ENCODE results near the gene ECHDC3.
A peak's percentile ranks its signal among the peaks of the same experiment; 100 is the strongest.

The ECHDC3 gene

DNA sequence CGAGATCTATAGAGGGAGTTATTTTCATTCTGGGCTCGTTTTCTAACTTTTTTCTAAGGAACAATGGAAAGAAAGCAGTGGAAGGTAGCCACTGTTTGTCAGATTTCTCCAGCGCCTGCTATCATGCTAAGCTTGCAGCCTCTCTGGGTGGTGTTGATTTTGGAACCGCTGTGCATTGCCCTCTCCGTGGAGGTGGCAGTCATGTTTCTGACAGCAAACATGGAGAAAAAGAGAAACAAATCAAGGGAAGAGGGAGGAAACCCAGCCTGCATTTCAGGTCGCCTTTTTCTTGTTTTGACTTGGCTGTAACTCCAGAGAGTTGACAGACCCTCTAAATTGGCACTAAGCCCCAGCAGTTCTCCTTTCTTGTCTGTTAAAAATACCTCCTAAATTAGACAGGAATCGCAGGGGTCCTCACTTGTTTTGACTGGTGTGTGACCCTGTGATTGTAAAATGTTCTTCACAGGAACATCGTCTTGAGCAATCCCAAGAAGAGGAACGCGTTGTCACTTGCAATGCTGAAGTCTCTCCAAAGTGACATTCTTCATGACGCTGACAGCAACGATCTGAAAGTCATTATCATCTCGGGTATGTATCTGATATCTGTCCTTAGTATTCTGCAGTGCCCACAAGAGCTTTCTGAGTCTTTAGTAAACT, 4.8 kb downstream of the ECHDC3 start:
- Mint-ChIP-seq H3K4me3 (peak overlapping the region; percentile 21), H3K36me3 (ENCODE audit: low read depth) (peaks cover 11% of the 10 kb centered on the region), H3K9me3 (no peaks in the 10 kb centered on the region), H3K27me3 (peaks cover 3% of the 10 kb centered on the region), H3K27ac (no peak overlapping the region), H3K4me1 (ENCODE audit: low read depth) (peaks cover 52% of the 10 kb centered on the region)
- intact Hi-C loops (cut with micrococcal nuclease): no loop called here

DNA sequence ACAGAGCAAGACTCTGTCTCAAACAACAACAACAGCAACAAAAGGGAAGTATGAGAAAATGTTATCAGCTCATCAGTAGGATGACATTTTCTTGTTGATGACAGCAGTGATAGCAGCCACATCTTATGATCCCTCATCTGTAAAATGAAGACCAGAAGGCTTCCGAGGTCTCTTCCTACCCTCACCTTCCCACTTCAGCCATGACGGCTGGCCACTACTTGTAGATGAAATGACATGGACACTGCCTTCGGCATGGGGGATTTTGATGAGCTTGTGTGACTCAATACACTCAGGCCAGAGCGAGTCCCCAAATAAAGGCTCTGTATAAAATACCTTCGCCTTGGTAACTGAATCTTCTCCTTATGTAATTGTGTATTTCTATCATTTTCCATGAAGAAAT, 6.7 kb downstream of the ECHDC3 start:
- no peak overlapping the region for H3K4me3 Mint-ChIP-seq
- no peak overlapping the region for H3K27ac Mint-ChIP-seq
- intact Hi-C loops (cut with micrococcal nuclease): no loop called here
- H3K9me3 Mint-ChIP-seq: no peaks in the 10 kb centered on the region
- H3K4me1 Mint-ChIP-seq (ENCODE audit: low read depth): peaks cover 40% of the 10 kb centered on the region
- peaks cover 21% of the 10 kb centered on the region for H3K36me3 Mint-ChIP-seq (ENCODE audit: low read depth)
- no peaks in the 10 kb centered on the region for H3K27me3 Mint-ChIP-seq

GRCh38 chr10:11750420-11750819, 8.2 kb downstream of the ECHDC3 start:
- H3K4me3 Mint-ChIP-seq: no peak overlapping the region
- no peaks in the 10 kb centered on the region for H3K27me3 Mint-ChIP-seq
- intact Hi-C loops (cut with micrococcal nuclease): no loop called here
- H3K4me1 Mint-ChIP-seq (ENCODE audit: low read depth): peaks cover 28% of the 10 kb centered on the region
- peaks cover 29% of the 10 kb centered on the region for H3K36me3 Mint-ChIP-seq (ENCODE audit: low read depth)
- no peak overlapping the region for H3K27ac Mint-ChIP-seq
- H3K9me3 Mint-ChIP-seq: no peaks in the 10 kb centered on the region

DNA sequence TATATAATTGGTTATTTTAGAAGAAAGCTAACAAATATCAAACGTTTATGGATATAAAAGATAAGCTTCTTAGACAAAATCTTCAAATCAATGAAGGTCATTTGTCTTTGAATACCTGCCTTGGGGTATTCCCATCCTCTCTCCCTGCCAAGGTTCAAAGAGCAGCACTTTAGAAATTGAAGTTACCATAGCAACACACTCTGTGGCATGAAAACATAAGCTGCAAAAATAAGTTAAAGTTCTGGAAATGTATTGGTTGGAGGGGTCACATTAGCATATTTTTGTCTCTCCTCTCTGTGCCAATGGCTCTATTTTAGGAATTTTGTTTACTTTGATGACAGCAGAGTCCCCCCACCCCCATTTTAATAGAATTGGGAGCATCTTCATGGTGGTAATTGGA, 12.0 kb downstream of the ECHDC3 start:
- no peaks in the 10 kb centered on the region for H3K27me3 Mint-ChIP-seq
- intact Hi-C loops (cut with micrococcal nuclease): no loop called here

DNA sequence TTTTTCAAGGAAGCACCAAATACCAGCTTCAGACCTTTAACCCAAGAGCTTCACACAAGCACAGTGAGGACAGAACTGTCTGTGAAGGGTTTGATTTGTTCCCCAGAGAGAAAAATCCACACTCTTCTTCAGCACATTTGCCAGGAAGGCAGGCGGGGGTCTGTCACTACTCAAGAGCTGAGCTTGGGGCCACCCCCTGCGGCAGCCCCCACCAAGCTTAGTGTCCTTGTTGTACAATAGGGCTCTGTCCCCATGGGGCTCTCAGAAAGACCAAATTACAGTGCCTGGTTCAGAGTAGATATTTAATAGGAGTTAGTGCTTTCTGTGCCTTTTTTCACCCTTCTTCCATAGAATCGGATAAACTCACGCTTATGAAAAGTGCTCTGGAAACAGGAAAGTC, 12.4 kb downstream of the ECHDC3 start:
- intact Hi-C loops (cut with micrococcal nuclease): no loop called here
- Mint-ChIP-seq H3K36me3 (ENCODE audit: low read depth) (peaks cover 37% of the 10 kb centered on the region), H3K4me3 (no peak overlapping the region)

More for the DNA sequence above, 12.0 kb downstream of the ECHDC3 start:
- Mint-ChIP-seq H3K36me3 (ENCODE audit: low read depth) (peaks cover 38% of the 10 kb centered on the region), H3K9me3 (no peaks in the 10 kb centered on the region), H3K4me3 (no peak overlapping the region), H3K4me1 (ENCODE audit: low read depth) (peaks cover 17% of the 10 kb centered on the region), H3K27ac (no peak overlapping the region)

GRCh38 chr10:11755512-11756263, 13.5 kb downstream of the ECHDC3 start:
- H3K36me3 Mint-ChIP-seq (ENCODE audit: low read depth): peaks cover 39% of the 10 kb centered on the region
- H3K27me3 Mint-ChIP-seq: no peaks in the 10 kb centered on the region
- intact Hi-C loops (cut with micrococcal nuclease): no loop called here

More for the DNA sequence above, 12.4 kb downstream of the ECHDC3 start:
- H3K27me3 Mint-ChIP-seq: no peaks in the 10 kb centered on the region
- no peak overlapping the region for H3K27ac Mint-ChIP-seq
- peaks cover 17% of the 10 kb centered on the region for H3K4me1 Mint-ChIP-seq (ENCODE audit: low read depth)
- H3K9me3 Mint-ChIP-seq: no peaks in the 10 kb centered on the region

GRCh38 chr10:11756766-11757315, 14.7 kb downstream of the ECHDC3 start:
- H3K9me3 Mint-ChIP-seq: no peaks in the 10 kb centered on the region
- no peak overlapping the region for H3K4me3 Mint-ChIP-seq
- peaks cover 50% of the 10 kb centered on the region for H3K36me3 Mint-ChIP-seq (ENCODE audit: low read depth)
- H3K4me1 Mint-ChIP-seq (ENCODE audit: low read depth): no peaks in the 10 kb centered on the region
- no peak overlapping the region for H3K27ac Mint-ChIP-seq
- no peaks in the 10 kb centered on the region for H3K27me3 Mint-ChIP-seq
- intact Hi-C loops (cut with micrococcal nuclease): no loop called here

More at GRCh38 chr10:11755512-11756263, 13.5 kb downstream of the ECHDC3 start:
- Mint-ChIP-seq H3K4me3 (no peak overlapping the region), H3K4me1 (ENCODE audit: low read depth) (peaks cover 9% of the 10 kb centered on the region), H3K27ac (no peak overlapping the region), H3K9me3 (no peaks in the 10 kb centered on the region)

DNA sequence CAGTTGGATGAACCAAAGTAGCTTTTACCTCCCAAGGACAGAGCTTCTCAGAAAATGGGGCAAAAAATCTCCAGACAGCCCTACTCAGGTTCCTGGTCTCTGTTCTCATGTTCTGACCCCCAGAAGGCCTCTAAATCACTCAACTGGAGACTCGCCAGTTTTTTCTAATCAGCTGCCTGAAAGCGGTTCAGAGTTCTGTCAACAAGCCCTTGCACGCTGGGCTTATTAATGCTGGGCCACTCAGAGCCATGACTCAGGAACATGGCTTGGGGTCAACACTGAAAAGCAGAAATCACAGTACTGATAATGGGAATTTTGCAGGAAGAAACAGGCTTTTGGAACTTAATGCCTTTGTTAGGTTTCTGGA, 15.3 kb downstream of the ECHDC3 start:
- no peaks in the 10 kb centered on the region for H3K9me3 Mint-ChIP-seq
- no peaks in the 10 kb centered on the region for H3K4me1 Mint-ChIP-seq (ENCODE audit: low read depth)
- H3K36me3 Mint-ChIP-seq (ENCODE audit: low read depth): peaks cover 56% of the 10 kb centered on the region
- H3K27ac Mint-ChIP-seq: no peak overlapping the region
- H3K4me3 Mint-ChIP-seq: no peak overlapping the region
- H3K27me3 Mint-ChIP-seq: no peaks in the 10 kb centered on the region
- intact Hi-C loops (cut with micrococcal nuclease): no loop called here

DNA sequence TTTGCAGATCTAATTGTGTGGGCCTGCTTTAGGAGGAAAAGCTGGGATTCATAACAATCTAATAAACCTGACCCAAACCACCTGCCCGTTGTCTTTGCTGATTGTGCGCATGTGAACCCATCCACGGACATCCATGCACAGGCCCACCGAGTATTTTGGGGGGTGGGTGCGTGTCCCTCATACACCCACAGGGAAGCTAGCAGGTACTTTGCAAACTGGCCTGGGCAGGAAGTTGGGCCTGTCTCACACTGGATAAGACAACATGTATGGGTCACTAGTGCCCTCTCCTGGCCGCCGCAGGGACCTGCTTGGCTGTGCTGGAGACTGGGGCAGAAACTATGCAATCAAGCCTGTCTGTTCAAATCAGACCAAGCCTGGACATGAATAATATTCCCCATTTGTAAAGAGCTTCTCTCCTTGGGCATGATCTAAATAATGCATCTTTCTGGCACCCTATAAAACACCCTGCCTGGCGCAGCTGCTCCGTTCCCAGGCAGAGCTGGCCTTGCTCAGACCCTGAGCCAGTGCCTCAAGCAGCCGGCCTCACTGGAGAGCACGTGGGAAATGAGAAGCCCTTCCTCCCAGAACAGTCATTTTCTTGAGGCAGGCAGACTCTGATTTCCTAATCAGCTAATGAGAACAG, 15.8 kb downstream of the ECHDC3 start:
- no peaks in the 10 kb centered on the region for H3K9me3 Mint-ChIP-seq

GRCh38 chr10:11758527-11759236, 16.5 kb downstream of the ECHDC3 start:
- Mint-ChIP-seq H3K36me3 (ENCODE audit: low read depth) (peaks cover 58% of the 10 kb centered on the region), H3K4me3 (no peak overlapping the region), H3K9me3 (no peaks in the 10 kb centered on the region), H3K4me1 (ENCODE audit: low read depth) (no peaks in the 10 kb centered on the region), H3K27ac (no peak overlapping the region), H3K27me3 (no peaks in the 10 kb centered on the region)
- intact Hi-C loops (cut with micrococcal nuclease): loop anchor here (1.0 kb wide), 1 partner anchor 243 kb away; no protein-coding TSS in a partner anchor

More for the DNA sequence above, 15.8 kb downstream of the ECHDC3 start:
- H3K4me3 Mint-ChIP-seq: no peak overlapping the region
- H3K27ac Mint-ChIP-seq: no peak overlapping the region
- H3K4me1 Mint-ChIP-seq (ENCODE audit: low read depth): no peaks in the 10 kb centered on the region
- H3K36me3 Mint-ChIP-seq (ENCODE audit: low read depth): peaks cover 58% of the 10 kb centered on the region
- no peaks in the 10 kb centered on the region for H3K27me3 Mint-ChIP-seq
- intact Hi-C loops (cut with micrococcal nuclease): loop anchor here (1.0 kb wide), 1 partner anchor 243 kb away; no protein-coding TSS in a partner anchor

- H3K4me3 Mint-ChIP-seq: no peak overlapping the region
- H3K9me3 Mint-ChIP-seq: no peaks in the 10 kb centered on the region
- H3K36me3 Mint-ChIP-seq (ENCODE audit: low read depth): peaks cover 60% of the 10 kb centered on the region
- no peaks in the 10 kb centered on the region for H3K27me3 Mint-ChIP-seq
- intact Hi-C loops (cut with micrococcal nuclease): no loop called here
- no peak overlapping the region for H3K27ac Mint-ChIP-seq
- no peaks in the 10 kb centered on the region for H3K4me1 Mint-ChIP-seq (ENCODE audit: low read depth)
Measured at GRCh38 chr10:11759347-11759746, 17.2 kb downstream of the ECHDC3 start.

- Mint-ChIP-seq H3K27me3 (no peaks in the 10 kb centered on the region), H3K36me3 (ENCODE audit: low read depth) (peaks cover 59% of the 10 kb centered on the region), H3K4me1 (ENCODE audit: low read depth) (no peaks in the 10 kb centered on the region), H3K4me3 (no peak overlapping the region), H3K27ac (no peak overlapping the region), H3K9me3 (no peaks in the 10 kb centered on the region)
- intact Hi-C loops (cut with micrococcal nuclease): no loop called here
Measured at GRCh38 chr10:11760151-11760550, 18.0 kb downstream of the ECHDC3 start.

- no peaks in the 10 kb centered on the region for H3K27me3 Mint-ChIP-seq
- no peaks in the 10 kb centered on the region for H3K4me1 Mint-ChIP-seq (ENCODE audit: low read depth)
- H3K27ac Mint-ChIP-seq: no peak overlapping the region
- H3K9me3 Mint-ChIP-seq: no peaks in the 10 kb centered on the region
- intact Hi-C loops (cut with micrococcal nuclease): no loop called here
- no peak overlapping the region for H3K4me3 Mint-ChIP-seq
- peaks cover 52% of the 10 kb centered on the region for H3K36me3 Mint-ChIP-seq (ENCODE audit: low read depth)
Measured at GRCh38 chr10:11760861-11761260, 18.7 kb downstream of the ECHDC3 start.
